Neural cell (in vitro differentiated cells): ENCODE data around the gene TLE4. TPM values are rescaled to one million over a fixed set of nuclear protein-coding genes. Genes with fewer than 3 reads are reported as not detected.

Experiments used
- H2AFZ ChIP-seq: fragments of 200-600, 300-800 bp; sonication (generic), shearing (Covaris generic); 2 replicates; pipeline ENCODE4 v1.6.0; 2014; ENCODE audit warnings: low read depth, mild to moderate bottlenecking, antibody characterized with exemption, low read length, moderate library complexity
- H3F3A ChIP-seq: fragments of 200-600 bp; shearing (Covaris generic); 2 replicates; pipeline ENCODE4 v1.6.1; 2016; ENCODE audit warnings: mild to moderate bottlenecking, moderate library complexity, mixed read lengths, antibody characterized with exemption, low read length; ENCODE audit not compliant: insufficient read depth, poor library complexity, severe bottlenecking
- H3K27ac ChIP-seq: fragments of 200-600, 300-800 bp; sonication (generic), shearing (Covaris generic); 2 replicates; pipeline ENCODE4 v1.5.1; 2014; ENCODE audit warnings: mild to moderate bottlenecking, low read length, moderate library complexity
- H3K27me3 ChIP-seq: fragments of 300-800, 200-600 bp; sonication (generic), shearing (Covaris generic); 2 replicates; pipeline ENCODE4 v1.6.0; 2014; ENCODE audit warnings: mild to moderate bottlenecking, low read depth, low read length, moderate library complexity; ENCODE audit not compliant: insufficient read depth
- H3K36me3 ChIP-seq: fragments of 300-800, 200-600 bp; sonication (generic), shearing (Covaris generic); 2 replicates; pipeline ENCODE4 v1.5.1; 2014; ENCODE audit warnings: mild to moderate bottlenecking, antibody characterized with exemption, low read length, moderate library complexity; ENCODE audit not compliant: insufficient read depth
- H3K4me2 ChIP-seq: fragments of 300-800, 200-600 bp; sonication (generic), shearing (Covaris generic); 2 replicates; pipeline ENCODE4 v1.6.0; 2014; ENCODE audit warnings: mild to moderate bottlenecking, low read length
- H3K4me3 ChIP-seq: fragments of 300-800, 200-600 bp; sonication (generic), shearing (Covaris generic); 2 replicates; pipeline ENCODE4 v1.5.1; 2014; ENCODE audit warnings: mild to moderate bottlenecking, low read length, moderate library complexity
- H3K79me2 ChIP-seq: fragments of 200-600 bp; shearing (Covaris generic); replicated peaks from 2 replicates; pipeline ENCODE4 v1.6.0; 2014; ENCODE audit warnings: mild to moderate bottlenecking, low read length, moderate library complexity; ENCODE audit not compliant: insufficient read depth
- H3K9ac ChIP-seq: fragments of 300-800, 200-600 bp; sonication (generic), shearing (Covaris generic); 2 replicates; pipeline ENCODE4 v1.6.1; 2016; ENCODE audit warnings: mild to moderate bottlenecking, low read length, mixed read lengths
- H3K9me2 ChIP-seq: fragments of 200-600 bp; shearing (Covaris generic); 2 replicates; pipeline ENCODE4 v1.6.1; 2016; ENCODE audit warnings: mild to moderate bottlenecking, low read length, mixed read lengths; ENCODE audit not compliant: insufficient read depth
- H3K9me3 ChIP-seq: fragments of 200-600, 300-800 bp; sonication (generic), shearing (Covaris generic); 2 replicates; pipeline ENCODE4 v1.6.1; 2016; ENCODE audit warnings: mild to moderate bottlenecking, mixed run types, low read length, moderate library complexity, mixed read lengths
- H4K20me1 ChIP-seq: fragments of 200-600 bp; shearing (Covaris generic); 2 replicates; pipeline ENCODE4 v1.6.1; 2016; ENCODE audit warnings: mild to moderate bottlenecking, mixed run types; ENCODE audit not compliant: insufficient read depth
- CTCF ChIP-seq: fragments of 450-650 bp; IDR thresholded peaks from 2 replicates; pipeline ENCODE4 v1.5.1; 2014; ENCODE audit warnings: antibody characterized with exemption, mild to moderate bottlenecking, moderate library complexity; ENCODE audit not compliant: poor library complexity, severe bottlenecking
- EP300 ChIP-seq: fragments of 450-650 bp; conservative IDR thresholded peaks from 2 replicates; pipeline ENCODE4 v1.6.1; 2014; ENCODE audit warnings: antibody characterized with exemption, mild to moderate bottlenecking, moderate library complexity; ENCODE audit not compliant: poor library complexity, severe bottlenecking
- EZH2 ChIP-seq: fragments of 200-600, 300-800 bp; shearing (Covaris generic), sonication (generic); IDR thresholded peaks from 2 replicates; pipeline ENCODE4 v1.6.1; 2014; ENCODE audit warnings: antibody characterized with exemption, low read length, borderline replicate concordance, mild to moderate bottlenecking; ENCODE audit not compliant: insufficient read depth, poor library complexity, severe bottlenecking
- MXI1 ChIP-seq: fragments of 450-650 bp; conservative IDR thresholded peaks from 2 replicates; pipeline ENCODE4 v1.6.1; 2014; ENCODE audit warnings: antibody characterized with exemption, mild to moderate bottlenecking; ENCODE audit not compliant: poor library complexity, severe bottlenecking
- POLR2AphosphoS5 ChIP-seq: IDR thresholded peaks from 2 replicates; pipeline ENCODE4 v1.6.1; 2012
- RAD21 ChIP-seq: fragments of 450-650 bp; conservative IDR thresholded peaks from 2 replicates; pipeline ENCODE4 v1.6.1; 2014; ENCODE audit warnings: antibody characterized with exemption, mild to moderate bottlenecking, moderate library complexity
- SMC3 ChIP-seq: fragments of 450-650 bp; conservative IDR thresholded peaks from 2 replicates; pipeline ENCODE4 v1.6.1; 2014; ENCODE audit warnings: antibody characterized with exemption, mild to moderate bottlenecking, moderate library complexity; ENCODE audit not compliant: poor library complexity
- TAF1 ChIP-seq: IDR thresholded peaks from 2 replicates; pipeline ENCODE4 v1.6.1; 2012; ENCODE audit warnings: low read depth
- polyA plus RNA-seq: library from polyadenylated mRNA; depleted of rRNA; stranded (reverse); fragments of >200 nt; gene quantifications from 2 replicates; pipeline ENCODE4 v1.2.3, GENCODE V29; 2014
- TF ChIP-seq, protein P1 (sequence below): IDR thresholded peaks from 2 replicates; pipeline ENCODE4 v1.6.1; 2012; ENCODE audit warnings: borderline replicate concordance

The TLE4 gene
- polyA plus RNA-seq, 1 donor from 2014 or later, result 143 TPM

- Histone ChIP-seq H3F3A (peaks cover 6% of the 10 kb centered on the region), H3K9me2 (no peaks in the 10 kb centered on the region), H3K9ac (no peak overlapping the region), H4K20me1 (no peaks in the 10 kb centered on the region), H3K79me2 (peaks cover 66% of the 10 kb centered on the region), H3K4me2 (peak overlapping the region; percentile 22), H3K27me3 (no peaks in the 10 kb centered on the region), H3K9me3 (no peaks in the 10 kb centered on the region), H3K4me3 (peak overlapping the region; percentile 16), H3K27ac (peak overlapping the region; percentile 68), H3K36me3 (no peaks in the 10 kb centered on the region), H2AFZ (no peak overlapping the region)
- no peak for TF ChIP-seq MXI1
- no peak for TF ChIP-seq CTCF
- no peak for TF ChIP-seq EZH2
- TF ChIP-seq EP300, result no peak
- TF ChIP-seq POLR2AphosphoS5, result no peak
- TF ChIP-seq SMC3, result no peak
- TF ChIP-seq TAF1, result no peak
Observed at GRCh38 chr9:79629721-79630120, 58.0 kb downstream of the TLE4 start.

GRCh38 chr9:79630521-79631403, 59.0 kb downstream of the TLE4 start:
- Histone ChIP-seq H3K4me2 (peak overlapping the region; percentile 38), H3K9ac (no peak overlapping the region), H4K20me1 (no peaks in the 10 kb centered on the region), H3K36me3 (no peaks in the 10 kb centered on the region), H3K79me2 (peaks cover 72% of the 10 kb centered on the region), H2AFZ (no peak overlapping the region), H3F3A (peaks cover 13% of the 10 kb centered on the region), H3K27me3 (no peaks in the 10 kb centered on the region), H3K27ac (peak overlapping the region; percentile 68), H3K9me3 (no peaks in the 10 kb centered on the region), H3K9me2 (no peaks in the 10 kb centered on the region), H3K4me3 (peak overlapping the region; percentile 16)
- TF ChIP-seq CTCF (no peak), EZH2 (no peak), TAF1 (no peak), MXI1 (peak; percentile 26), RAD21 (no peak), EP300 (peak; percentile 83), POLR2AphosphoS5 (peak; percentile 77), SMC3 (no peak)
- TF ChIP-seq, protein P1, sequence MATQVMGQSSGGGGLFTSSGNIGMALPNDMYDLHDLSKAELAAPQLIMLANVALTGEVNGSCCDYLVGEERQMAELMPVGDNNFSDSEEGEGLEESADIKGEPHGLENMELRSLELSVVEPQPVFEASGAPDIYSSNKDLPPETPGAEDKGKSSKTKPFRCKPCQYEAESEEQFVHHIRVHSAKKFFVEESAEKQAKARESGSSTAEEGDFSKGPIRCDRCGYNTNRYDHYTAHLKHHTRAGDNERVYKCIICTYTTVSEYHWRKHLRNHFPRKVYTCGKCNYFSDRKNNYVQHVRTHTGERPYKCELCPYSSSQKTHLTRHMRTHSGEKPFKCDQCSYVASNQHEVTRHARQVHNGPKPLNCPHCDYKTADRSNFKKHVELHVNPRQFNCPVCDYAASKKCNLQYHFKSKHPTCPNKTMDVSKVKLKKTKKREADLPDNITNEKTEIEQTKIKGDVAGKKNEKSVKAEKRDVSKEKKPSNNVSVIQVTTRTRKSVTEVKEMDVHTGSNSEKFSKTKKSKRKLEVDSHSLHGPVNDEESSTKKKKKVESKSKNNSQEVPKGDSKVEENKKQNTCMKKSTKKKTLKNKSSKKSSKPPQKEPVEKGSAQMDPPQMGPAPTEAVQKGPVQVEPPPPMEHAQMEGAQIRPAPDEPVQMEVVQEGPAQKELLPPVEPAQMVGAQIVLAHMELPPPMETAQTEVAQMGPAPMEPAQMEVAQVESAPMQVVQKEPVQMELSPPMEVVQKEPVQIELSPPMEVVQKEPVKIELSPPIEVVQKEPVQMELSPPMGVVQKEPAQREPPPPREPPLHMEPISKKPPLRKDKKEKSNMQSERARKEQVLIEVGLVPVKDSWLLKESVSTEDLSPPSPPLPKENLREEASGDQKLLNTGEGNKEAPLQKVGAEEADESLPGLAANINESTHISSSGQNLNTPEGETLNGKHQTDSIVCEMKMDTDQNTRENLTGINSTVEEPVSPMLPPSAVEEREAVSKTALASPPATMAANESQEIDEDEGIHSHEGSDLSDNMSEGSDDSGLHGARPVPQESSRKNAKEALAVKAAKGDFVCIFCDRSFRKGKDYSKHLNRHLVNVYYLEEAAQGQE, result peak; percentile 87
